SK-N-MC (cell line): Measurements from ENCODE around the gene LRP5.

Source experiments
- EZH2 ChIP-seq: fragments of 200-600 bp; sonication (generic); IDR thresholded peaks from one replicate; pipeline ENCODE4 v1.6.1; 2017; ENCODE audit warnings: antibody characterized with exemption
- POLR2AphosphoS5 ChIP-seq: IDR thresholded peaks from 2 replicates; pipeline ENCODE4 v1.6.1; 2012; ENCODE audit warnings: mild to moderate bottlenecking, low read depth, low read length, borderline replicate concordance

DNA sequence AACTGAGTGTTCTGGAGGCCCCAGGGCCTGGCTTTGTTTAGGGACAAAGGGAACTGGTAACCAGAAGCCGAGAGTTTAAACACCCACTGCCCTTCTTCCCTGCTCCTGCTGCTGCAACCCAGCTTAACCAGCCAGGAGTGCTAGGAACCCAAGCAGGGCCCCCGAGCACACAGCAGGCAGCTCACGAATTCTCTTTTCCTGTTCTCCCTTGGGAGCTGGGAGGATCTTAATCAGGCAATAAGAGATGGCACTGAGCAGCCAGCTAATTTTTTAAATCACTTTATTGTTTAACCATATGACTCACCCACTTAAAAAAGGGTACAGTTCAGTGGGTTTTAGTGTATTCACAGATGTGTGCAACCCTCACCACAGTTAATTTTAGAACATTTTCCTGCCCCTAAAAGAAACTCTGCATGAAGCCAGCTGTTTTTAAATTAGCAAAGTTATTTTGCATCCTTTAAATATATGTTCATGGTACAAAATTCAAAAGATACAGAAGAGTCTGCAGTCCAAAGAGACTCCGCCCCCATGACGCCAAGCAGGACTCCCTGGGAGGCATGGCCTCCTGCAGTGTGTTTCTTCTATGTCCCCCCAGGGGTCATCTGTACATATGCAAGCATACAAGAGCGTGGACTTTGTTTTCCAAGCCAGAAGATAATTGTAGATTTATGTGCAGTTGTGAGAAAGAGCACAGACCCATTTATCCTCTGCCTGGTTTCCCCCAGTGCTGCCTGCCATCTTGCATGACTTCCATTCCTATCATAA, 129.3 kb downstream of the LRP5 start:
- peak; percentile 26; the same call in 1 of the 2 replicates for TF ChIP-seq POLR2AphosphoS5
- no peak for TF ChIP-seq EZH2
